K562 (cell line): Measurements from ENCODE around the gene TIGAR. TPM values are rescaled to one million over a fixed set of nuclear protein-coding genes. Genes with fewer than 3 reads are reported as not detected.

ENCODE experiments used
- BCOR ChIP-seq: fragments of 450-650 bp; IDR thresholded peaks from 2 replicates; pipeline ENCODE4 v1.6.1; 2016
- CBFB ChIP-seq: sonication (generic); formaldehyde crosslinking; IDR thresholded peaks from 2 replicates; pipeline ENCODE4 v1.4.0; 2020; ENCODE audit warnings: mild to moderate bottlenecking, missing genetic modification reagents
- MLX ChIP-seq, 2 experiments: fragments of 450-650 bp in 1 of 2; sonication (generic) in 1 of 2; formaldehyde crosslinking; conservative IDR thresholded peaks; 2 replicates each; pipeline versions ENCODE4 v1.4.0 to v1.8.1; 2020 to 2022; ENCODE audit warnings: mild to moderate bottlenecking in 1 of 2, missing genetic modification reagents in 1 of 2
- POLR2G ChIP-seq: fragments of 200-400 bp; formaldehyde crosslinking; IDR thresholded peaks from 2 replicates; pipeline ENCODE4 v1.6.1; 2017; ENCODE audit warnings: low read depth, mild to moderate bottlenecking, antibody characterized with exemption, low read length, moderate library complexity
- RUNX1 ChIP-seq: sonication (generic); IDR thresholded peaks from 2 replicates; pipeline ENCODE4 v1.6.1; 2016; ENCODE audit warnings: antibody characterized with exemption, low read depth
- SAP30 ChIP-seq: fragments of 200-600 bp; sonication (generic); IDR thresholded peaks from 2 replicates; pipeline ENCODE4 v1.6.1; 2012; ENCODE audit warnings: borderline replicate concordance, low read depth, mild to moderate bottlenecking, moderate library complexity, low read length, control low read depth, inconsistent platforms; ENCODE audit not compliant: insufficient read depth, poor library complexity, severe bottlenecking
- SNRNP70 ChIP-seq: fragments of 200-400 bp; formaldehyde crosslinking; optimal IDR thresholded peaks from 2 replicates; pipeline ENCODE3; 2017; ENCODE audit warnings: low read depth, low read length
- SUPT5H ChIP-seq: fragments of 450-650 bp; IDR thresholded peaks from 2 replicates; pipeline ENCODE4 v1.6.1; 2016
- TAF15 ChIP-seq: fragments of 200-400 bp; formaldehyde crosslinking; IDR thresholded peaks from 2 replicates; pipeline ENCODE4 v1.6.1; 2017; ENCODE audit warnings: mild to moderate bottlenecking, low read depth, low read length, moderate library complexity
- ZBTB12 ChIP-seq: fragments of 250-450 bp; sonication (Bioruptor Pico); IDR thresholded peaks from 2 replicates; pipeline ENCODE4 v1.4.0; 2020
- ZNF12 ChIP-seq: sonication (generic); formaldehyde crosslinking; IDR thresholded peaks from 2 replicates; pipeline ENCODE4 v1.4.0; 2020; ENCODE audit warnings: mild to moderate bottlenecking, missing genetic modification reagents
- polyA plus RNA-seq, 8 experiments: library from polyadenylated mRNA; depleted of rRNA in 4 of 8; stranded (reverse) in 5 of 8; unstranded in 3 of 8; fragments of >200 nt; fragmentation: Nextera tagmentation in 2 of 8; fragmentation: Illumina TruSeq in 1 of 8; extraction: Ambion mirVana in 2 of 8; extraction: Trizol in 1 of 8; gene quantifications; 2 replicates each; pipeline versions ENCODE4 v1.2.1 to v1.2.3, GENCODE V29; 2011 to 2014; ENCODE audit warnings: inconsistent platforms in 1 of 8, missing spikeins in 1 of 8
- total RNA-seq, 7 experiments: library from RNA; depleted of rRNA in 6 of 7; stranded (reverse); fragments of >200 nt in 6 of 7; fragmentation: Illumina TruSeq in 2 of 7; extraction: Trizol in 2 of 7; gene quantifications; 2 replicates each; pipeline versions ENCODE4 v1.2.1 to v1.2.3, GENCODE V29; 2011 to 2021; ENCODE audit warnings: low replicate concordance in 1 of 7
- TF ChIP-seq, protein P1 (sequence below): sonication (generic); formaldehyde crosslinking; IDR thresholded peaks from 2 replicates; pipeline ENCODE4 v1.8.0; 2022; ENCODE audit warnings: mild to moderate bottlenecking, missing genetic modification reagents
- TF ChIP-seq, protein P2 (sequence below), 2 experiments: fragments of 150-350 bp in 1 of 2; IDR thresholded peaks; 2 replicates each; pipeline ENCODE4 v1.6.1; 2012 to 2016; ENCODE audit warnings: low read depth in 2 of 2, low read length in 2 of 2, mild to moderate bottlenecking in 1 of 2, moderate library complexity in 1 of 2
- TF ChIP-seq, protein P3 (sequence below): fragments of 250-450 bp; sonication (Bioruptor Pico); IDR thresholded peaks from 2 replicates; pipeline ENCODE4 v1.4.0; 2020; ENCODE audit warnings: mild to moderate bottlenecking

The TIGAR gene
- total and polyA plus RNA-seq, 9 of the 15 experiments (the other 6 are each of a cell fraction or from before 2014, with no cell fraction given), result 0.11 to 1.0 (median 0.53) TPM; not detected in 2

DNA sequence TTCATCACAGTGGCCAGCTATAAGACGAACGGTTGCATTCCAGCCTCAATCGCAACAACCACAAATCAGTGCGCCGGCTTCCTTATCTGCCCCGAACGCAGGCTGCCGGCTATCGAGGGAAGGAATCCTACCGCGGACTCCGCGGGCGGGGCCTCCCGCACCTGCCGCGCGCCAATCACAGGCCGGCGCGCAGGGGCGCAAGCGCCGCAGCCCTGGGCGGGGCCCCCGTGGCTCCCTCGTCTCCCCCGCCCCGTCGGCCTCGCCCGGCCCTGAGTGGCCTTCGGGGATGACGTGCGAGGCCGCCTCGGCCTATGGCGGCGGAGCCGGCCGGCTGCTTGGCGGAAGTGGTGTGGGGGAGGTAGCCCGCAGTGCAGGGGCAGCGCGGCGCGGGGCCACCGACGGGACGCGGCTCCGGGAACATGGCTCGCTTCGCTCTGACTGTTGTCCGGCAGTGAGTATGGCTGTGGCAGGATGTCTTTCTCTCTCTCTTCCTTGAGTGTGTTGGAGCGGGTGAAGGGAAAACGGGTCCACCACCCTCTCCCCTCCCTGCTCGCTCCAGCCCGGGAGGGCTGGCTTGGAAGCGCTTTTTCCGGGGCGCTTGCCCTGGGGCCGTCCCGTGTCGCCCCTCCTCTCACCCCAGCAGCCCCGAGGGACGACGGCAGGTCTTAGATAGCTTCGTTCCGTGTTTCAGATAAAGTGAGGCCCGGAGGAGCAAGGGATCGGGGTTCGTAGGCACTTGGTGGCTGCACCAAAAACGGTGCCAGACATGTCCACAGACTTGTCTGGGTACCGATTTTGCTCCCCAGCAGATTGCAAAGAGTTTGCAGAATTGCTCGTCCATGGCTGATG lies at the start of gene TIGAR (continued):
- TF ChIP-seq, protein P1, sequence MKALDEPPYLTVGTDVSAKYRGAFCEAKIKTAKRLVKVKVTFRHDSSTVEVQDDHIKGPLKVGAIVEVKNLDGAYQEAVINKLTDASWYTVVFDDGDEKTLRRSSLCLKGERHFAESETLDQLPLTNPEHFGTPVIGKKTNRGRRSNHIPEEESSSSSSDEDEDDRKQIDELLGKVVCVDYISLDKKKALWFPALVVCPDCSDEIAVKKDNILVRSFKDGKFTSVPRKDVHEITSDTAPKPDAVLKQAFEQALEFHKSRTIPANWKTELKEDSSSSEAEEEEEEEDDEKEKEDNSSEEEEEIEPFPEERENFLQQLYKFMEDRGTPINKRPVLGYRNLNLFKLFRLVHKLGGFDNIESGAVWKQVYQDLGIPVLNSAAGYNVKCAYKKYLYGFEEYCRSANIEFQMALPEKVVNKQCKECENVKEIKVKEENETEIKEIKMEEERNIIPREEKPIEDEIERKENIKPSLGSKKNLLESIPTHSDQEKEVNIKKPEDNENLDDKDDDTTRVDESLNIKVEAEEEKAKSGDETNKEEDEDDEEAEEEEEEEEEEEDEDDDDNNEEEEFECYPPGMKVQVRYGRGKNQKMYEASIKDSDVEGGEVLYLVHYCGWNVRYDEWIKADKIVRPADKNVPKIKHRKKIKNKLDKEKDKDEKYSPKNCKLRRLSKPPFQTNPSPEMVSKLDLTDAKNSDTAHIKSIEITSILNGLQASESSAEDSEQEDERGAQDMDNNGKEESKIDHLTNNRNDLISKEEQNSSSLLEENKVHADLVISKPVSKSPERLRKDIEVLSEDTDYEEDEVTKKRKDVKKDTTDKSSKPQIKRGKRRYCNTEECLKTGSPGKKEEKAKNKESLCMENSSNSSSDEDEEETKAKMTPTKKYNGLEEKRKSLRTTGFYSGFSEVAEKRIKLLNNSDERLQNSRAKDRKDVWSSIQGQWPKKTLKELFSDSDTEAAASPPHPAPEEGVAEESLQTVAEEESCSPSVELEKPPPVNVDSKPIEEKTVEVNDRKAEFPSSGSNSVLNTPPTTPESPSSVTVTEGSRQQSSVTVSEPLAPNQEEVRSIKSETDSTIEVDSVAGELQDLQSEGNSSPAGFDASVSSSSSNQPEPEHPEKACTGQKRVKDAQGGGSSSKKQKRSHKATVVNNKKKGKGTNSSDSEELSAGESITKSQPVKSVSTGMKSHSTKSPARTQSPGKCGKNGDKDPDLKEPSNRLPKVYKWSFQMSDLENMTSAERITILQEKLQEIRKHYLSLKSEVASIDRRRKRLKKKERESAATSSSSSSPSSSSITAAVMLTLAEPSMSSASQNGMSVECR (CRISPR knock-in tag), result no peak
- TF ChIP-seq, protein P2, sequence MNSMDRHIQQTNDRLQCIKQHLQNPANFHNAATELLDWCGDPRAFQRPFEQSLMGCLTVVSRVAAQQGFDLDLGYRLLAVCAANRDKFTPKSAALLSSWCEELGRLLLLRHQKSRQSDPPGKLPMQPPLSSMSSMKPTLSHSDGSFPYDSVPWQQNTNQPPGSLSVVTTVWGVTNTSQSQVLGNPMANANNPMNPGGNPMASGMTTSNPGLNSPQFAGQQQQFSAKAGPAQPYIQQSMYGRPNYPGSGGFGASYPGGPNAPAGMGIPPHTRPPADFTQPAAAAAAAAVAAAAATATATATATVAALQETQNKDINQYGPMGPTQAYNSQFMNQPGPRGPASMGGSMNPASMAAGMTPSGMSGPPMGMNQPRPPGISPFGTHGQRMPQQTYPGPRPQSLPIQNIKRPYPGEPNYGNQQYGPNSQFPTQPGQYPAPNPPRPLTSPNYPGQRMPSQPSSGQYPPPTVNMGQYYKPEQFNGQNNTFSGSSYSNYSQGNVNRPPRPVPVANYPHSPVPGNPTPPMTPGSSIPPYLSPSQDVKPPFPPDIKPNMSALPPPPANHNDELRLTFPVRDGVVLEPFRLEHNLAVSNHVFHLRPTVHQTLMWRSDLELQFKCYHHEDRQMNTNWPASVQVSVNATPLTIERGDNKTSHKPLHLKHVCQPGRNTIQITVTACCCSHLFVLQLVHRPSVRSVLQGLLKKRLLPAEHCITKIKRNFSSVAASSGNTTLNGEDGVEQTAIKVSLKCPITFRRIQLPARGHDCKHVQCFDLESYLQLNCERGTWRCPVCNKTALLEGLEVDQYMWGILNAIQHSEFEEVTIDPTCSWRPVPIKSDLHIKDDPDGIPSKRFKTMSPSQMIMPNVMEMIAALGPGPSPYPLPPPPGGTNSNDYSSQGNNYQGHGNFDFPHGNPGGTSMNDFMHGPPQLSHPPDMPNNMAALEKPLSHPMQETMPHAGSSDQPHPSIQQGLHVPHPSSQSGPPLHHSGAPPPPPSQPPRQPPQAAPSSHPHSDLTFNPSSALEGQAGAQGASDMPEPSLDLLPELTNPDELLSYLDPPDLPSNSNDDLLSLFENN (IDR thresholded peaks at IDR 0.05; ENCODE audit: low read depth in 2 of 2, low read length in 2 of 2), result 0 out of 4 replicates have a peak, but pooled peaks of 1 of the 2 experiments have one; percentile 42
- TF ChIP-seq CBFB (CRISPR knock-in tag) (peak; percentile 92), ZNF12 (CRISPR knock-in tag) (no peak), RUNX1 (peak; percentile 76; the same call in 1 of the 2 replicates), BCOR (peak; percentile 91), SNRNP70 (no peak), ZBTB12 (CRISPR knock-in tag) (peak; percentile 57; the same call in 1 of the 2 replicates), POLR2G (peak; percentile 74), SAP30 (peak; percentile 85), MLX (CRISPR knock-in tag; conservative IDR thresholded peaks at IDR 0.05) (no peak), SUPT5H (peak; percentile 41; the same call in 1 of the 2 replicates), TAF15 (no peak)
- TF ChIP-seq, protein P3, sequence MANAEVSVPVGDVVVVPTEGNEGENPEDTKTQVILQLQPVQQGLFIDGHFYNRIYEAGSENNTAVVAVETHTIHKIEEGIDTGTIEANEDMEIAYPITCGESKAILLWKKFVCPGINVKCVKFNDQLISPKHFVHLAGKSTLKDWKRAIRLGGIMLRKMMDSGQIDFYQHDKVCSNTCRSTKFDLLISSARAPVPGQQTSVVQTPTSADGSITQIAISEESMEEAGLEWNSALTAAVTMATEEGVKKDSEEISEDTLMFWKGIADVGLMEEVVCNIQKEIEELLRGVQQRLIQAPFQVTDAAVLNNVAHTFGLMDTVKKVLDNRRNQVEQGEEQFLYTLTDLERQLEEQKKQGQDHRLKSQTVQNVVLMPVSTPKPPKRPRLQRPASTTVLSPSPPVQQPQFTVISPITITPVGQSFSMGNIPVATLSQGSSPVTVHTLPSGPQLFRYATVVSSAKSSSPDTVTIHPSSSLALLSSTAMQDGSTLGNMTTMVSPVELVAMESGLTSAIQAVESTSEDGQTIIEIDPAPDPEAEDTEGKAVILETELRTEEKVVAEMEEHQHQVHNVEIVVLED (CRISPR knock-in tag), result peak; percentile 13; the same call in 1 of the 2 replicates
